K562 (cell line): ENCODE measurements around the gene SOCS2. TPM values are rescaled to one million over a fixed set of nuclear protein-coding genes. Genes with fewer than 3 reads are reported as not detected.
A peak's percentile ranks its signal among the peaks of the same experiment; 100 is the strongest.

Experiments
- ARID2 ChIP-seq: fragments of 450-650 bp; IDR thresholded peaks from 2 replicates; pipeline ENCODE4 v1.6.1; 2017; ENCODE audit warnings: antibody characterized with exemption, mild to moderate bottlenecking
- HDGF ChIP-seq: fragments of 450-650 bp; IDR thresholded peaks from 2 replicates; pipeline ENCODE4 v1.6.1; 2016
- HMG20B ChIP-seq: fragments of 250-450 bp; sonication (Bioruptor Pico); IDR thresholded peaks from 2 replicates; pipeline ENCODE4 v1.5.0; 2021; ENCODE audit warnings: mild to moderate bottlenecking
- HNRNPH1 ChIP-seq: fragments of 200-400 bp; formaldehyde crosslinking; optimal IDR thresholded peaks from 2 replicates; pipeline ENCODE3; 2017; ENCODE audit warnings: low read depth, mild to moderate bottlenecking, low read length, moderate library complexity
- MTF1 ChIP-seq: fragments of 250-450 bp; sonication (Bioruptor Pico); IDR thresholded peaks from 2 replicates; pipeline ENCODE4 v1.9.0; 2021; ENCODE audit warnings: moderate library complexity, mild to moderate bottlenecking, inconsistent platforms, borderline replicate concordance
- NEUROD1 ChIP-seq: fragments of 150-350 bp; IDR thresholded peaks from 2 replicates; pipeline ENCODE4 v1.6.1; 2014; ENCODE audit warnings: borderline replicate concordance, low read length, low read depth; ENCODE audit not compliant: partially characterized antibody
- NFXL1 ChIP-seq: fragments of 450-650 bp; formaldehyde crosslinking; IDR thresholded peaks from 2 replicates; pipeline ENCODE4 v1.4.0; 2021; ENCODE audit warnings: mild to moderate bottlenecking
- PRPF4 ChIP-seq: fragments of 200-400 bp; formaldehyde crosslinking; IDR thresholded peaks from one replicate; pipeline ENCODE4 v1.6.1; 2017; ENCODE audit warnings: low read length, low read depth, mild to moderate bottlenecking; ENCODE audit not compliant: insufficient read depth, poor library complexity, severe bottlenecking
- RBM25 ChIP-seq: fragments of 200-400 bp; formaldehyde crosslinking; IDR thresholded peaks from 2 replicates; pipeline ENCODE4 v1.6.1; 2018; ENCODE audit warnings: low read length, low read depth, moderate library complexity; ENCODE audit not compliant: severe bottlenecking
- SNIP1 ChIP-seq: fragments of 450-650 bp; IDR thresholded peaks from 2 replicates; pipeline ENCODE4 v1.7.1; 2017; ENCODE audit warnings: low read depth, mild to moderate bottlenecking
- ZNF41 ChIP-seq: fragments of 250-450 bp; sonication (Bioruptor Pico); conservative IDR thresholded peaks from 2 replicates; pipeline ENCODE4 v1.4.0; 2020; ENCODE audit warnings: mild to moderate bottlenecking
- ZNF445 ChIP-seq: fragments of 250-450 bp; sonication (Bioruptor Pico); IDR thresholded peaks from 2 replicates; pipeline ENCODE4 v1.4.0; 2020; ENCODE audit warnings: low read depth, mild to moderate bottlenecking, moderate library complexity
- ZNF79 ChIP-seq: fragments of 250-450 bp; sonication (Bioruptor Pico); IDR thresholded peaks from 2 replicates; pipeline ENCODE4 v1.4.0; 2020; ENCODE audit warnings: low read depth, mild to moderate bottlenecking, moderate library complexity
- ZNF830 ChIP-seq: fragments of 250-450 bp; sonication (Bioruptor Pico); IDR thresholded peaks from 2 replicates; pipeline ENCODE4 v1.5.0; 2021; ENCODE audit warnings: mild to moderate bottlenecking
- polyA plus RNA-seq, 8 experiments: library from polyadenylated mRNA; depleted of rRNA in 4 of 8; stranded (reverse) in 5 of 8; unstranded in 3 of 8; fragments of >200 nt; fragmentation: Nextera tagmentation in 2 of 8; fragmentation: Illumina TruSeq in 1 of 8; extraction: Ambion mirVana in 2 of 8; extraction: Trizol in 1 of 8; gene quantifications; 2 replicates each; pipeline versions ENCODE4 v1.2.1 to v1.2.3, GENCODE V29; 2011 to 2014; ENCODE audit warnings: inconsistent platforms in 1 of 8, missing spikeins in 1 of 8
- total RNA-seq, 7 experiments: library from RNA; depleted of rRNA in 6 of 7; stranded (reverse); fragments of >200 nt in 6 of 7; fragmentation: Illumina TruSeq in 2 of 7; extraction: Trizol in 2 of 7; gene quantifications; 2 replicates each; pipeline versions ENCODE4 v1.2.1 to v1.2.3, GENCODE V29; 2011 to 2021; ENCODE audit warnings: low replicate concordance in 1 of 7
- TF ChIP-seq, protein P1 (sequence below): fragments of 450-650 bp; IDR thresholded peaks from 2 replicates; pipeline ENCODE4 v1.6.1; 2018; ENCODE audit not compliant: partially characterized antibody
- TF ChIP-seq, protein P2 (sequence below): fragments of 450-650 bp; IDR thresholded peaks from 2 replicates; pipeline ENCODE4 v1.6.1; 2014; ENCODE audit warnings: low read depth, mild to moderate bottlenecking, moderate library complexity, borderline replicate concordance
- TF ChIP-seq, protein P3 (sequence below): fragments of 250-450 bp; sonication (Bioruptor Pico); IDR thresholded peaks from 2 replicates; pipeline ENCODE4 v1.4.0; 2020; ENCODE audit warnings: mild to moderate bottlenecking, moderate library complexity, borderline replicate concordance
- TF ChIP-seq, protein P4 (sequence below), 2 experiments: fragments of 200-800 bp in 1 of 2; sonication (Bioruptor generic) in 1 of 2; sonication (generic) in 1 of 2; formaldehyde crosslinking in 1 of 2; IDR thresholded peaks in 1 of 2; conservative IDR thresholded peaks in 1 of 2; 2 replicates each; pipeline versions ENCODE4 v1.5.0 to v1.6.1; 2016 to 2020; ENCODE audit warnings: missing compliant biosample characterization in 1 of 2, missing genetic modification characterization in 1 of 2, missing genetic modification reagents in 1 of 2

The SOCS2 gene
- total and polyA plus RNA-seq, 9 of the 15 experiments (the other 6 are each of a cell fraction or from before 2014, with no cell fraction given), result 37.0 to 162 (median 98.7) TPM

DNA sequence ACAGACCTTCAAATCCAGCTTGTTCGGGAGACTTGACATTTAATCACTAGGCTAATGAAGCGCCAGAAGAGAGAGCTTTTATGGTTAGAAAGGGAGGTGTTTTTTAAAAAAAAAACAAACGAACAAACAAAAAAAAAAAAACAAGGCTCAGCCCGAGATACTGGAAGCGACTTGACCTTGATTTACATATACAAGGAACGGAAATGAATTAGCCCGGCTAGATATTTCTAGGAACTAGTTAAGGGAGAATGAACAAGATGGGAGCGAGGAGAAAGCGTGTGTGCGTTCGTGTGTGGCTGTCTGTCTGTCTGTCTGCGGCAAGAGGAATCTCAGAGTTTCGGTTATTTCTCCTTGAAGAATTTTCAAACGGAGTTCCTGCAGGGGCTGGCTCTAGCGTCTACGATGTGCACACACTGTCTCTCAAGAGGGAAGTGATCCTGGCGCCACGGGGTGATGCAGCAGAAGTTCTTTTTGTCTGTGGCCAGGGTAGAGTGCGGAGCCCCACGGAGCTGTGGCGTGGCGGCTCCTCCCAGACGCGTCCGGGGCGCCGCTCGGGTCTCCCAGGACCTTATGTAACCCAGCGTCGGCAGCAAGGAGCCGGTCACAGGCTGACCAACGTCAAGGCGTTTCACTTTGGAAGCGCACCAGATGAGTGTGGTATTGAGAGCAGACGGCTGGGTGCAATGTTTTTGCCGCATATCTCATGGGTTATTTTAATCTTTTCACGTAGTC lies 18.8 kb downstream of the SOCS2 start (continued):
- TF ChIP-seq, protein P1, sequence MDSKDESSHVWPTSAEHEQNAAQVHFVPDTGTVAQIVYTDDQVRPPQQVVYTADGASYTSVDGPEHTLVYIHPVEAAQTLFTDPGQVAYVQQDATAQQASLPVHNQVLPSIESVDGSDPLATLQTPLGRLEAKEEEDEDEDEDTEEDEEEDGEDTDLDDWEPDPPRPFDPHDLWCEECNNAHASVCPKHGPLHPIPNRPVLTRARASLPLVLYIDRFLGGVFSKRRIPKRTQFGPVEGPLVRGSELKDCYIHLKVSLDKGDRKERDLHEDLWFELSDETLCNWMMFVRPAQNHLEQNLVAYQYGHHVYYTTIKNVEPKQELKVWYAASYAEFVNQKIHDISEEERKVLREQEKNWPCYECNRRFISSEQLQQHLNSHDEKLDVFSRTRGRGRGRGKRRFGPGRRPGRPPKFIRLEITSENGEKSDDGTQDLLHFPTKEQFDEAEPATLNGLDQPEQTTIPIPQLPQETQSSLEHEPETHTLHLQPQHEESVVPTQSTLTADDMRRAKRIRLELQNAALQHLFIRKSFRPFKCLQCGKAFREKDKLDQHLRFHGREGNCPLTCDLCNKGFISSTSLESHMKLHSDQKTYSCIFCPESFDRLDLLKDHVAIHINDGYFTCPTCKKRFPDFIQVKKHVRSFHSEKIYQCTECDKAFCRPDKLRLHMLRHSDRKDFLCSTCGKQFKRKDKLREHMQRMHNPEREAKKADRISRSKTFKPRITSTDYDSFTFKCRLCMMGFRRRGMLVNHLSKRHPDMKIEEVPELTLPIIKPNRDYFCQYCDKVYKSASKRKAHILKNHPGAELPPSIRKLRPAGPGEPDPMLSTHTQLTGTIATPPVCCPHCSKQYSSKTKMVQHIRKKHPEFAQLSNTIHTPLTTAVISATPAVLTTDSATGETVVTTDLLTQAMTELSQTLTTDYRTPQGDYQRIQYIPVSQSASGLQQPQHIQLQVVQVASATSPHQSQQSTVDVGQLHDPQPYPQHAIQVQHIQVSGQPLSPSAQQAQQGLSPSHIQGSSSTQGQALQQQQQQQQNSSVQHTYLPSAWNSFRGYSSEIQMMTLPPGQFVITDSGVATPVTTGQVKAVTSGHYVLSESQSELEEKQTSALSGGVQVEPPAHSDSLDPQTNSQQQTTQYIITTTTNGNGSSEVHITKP, result no peak
- TF ChIP-seq, protein P2, sequence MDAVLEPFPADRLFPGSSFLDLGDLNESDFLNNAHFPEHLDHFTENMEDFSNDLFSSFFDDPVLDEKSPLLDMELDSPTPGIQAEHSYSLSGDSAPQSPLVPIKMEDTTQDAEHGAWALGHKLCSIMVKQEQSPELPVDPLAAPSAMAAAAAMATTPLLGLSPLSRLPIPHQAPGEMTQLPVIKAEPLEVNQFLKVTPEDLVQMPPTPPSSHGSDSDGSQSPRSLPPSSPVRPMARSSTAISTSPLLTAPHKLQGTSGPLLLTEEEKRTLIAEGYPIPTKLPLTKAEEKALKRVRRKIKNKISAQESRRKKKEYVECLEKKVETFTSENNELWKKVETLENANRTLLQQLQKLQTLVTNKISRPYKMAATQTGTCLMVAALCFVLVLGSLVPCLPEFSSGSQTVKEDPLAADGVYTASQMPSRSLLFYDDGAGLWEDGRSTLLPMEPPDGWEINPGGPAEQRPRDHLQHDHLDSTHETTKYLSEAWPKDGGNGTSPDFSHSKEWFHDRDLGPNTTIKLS, result peak; percentile 73
- TF ChIP-seq HMG20B (CRISPR knock-in tag) (no peak), HNRNPH1 (no peak), NEUROD1 (peak; percentile 62), ZNF445 (no peak), ARID2 (no peak), NFXL1 (no peak), HDGF (no peak), ZNF41 (CRISPR knock-in tag) (no peak), MTF1 (CRISPR knock-in tag) (no peak), ZNF79 (CRISPR knock-in tag) (no peak), ZNF830 (CRISPR knock-in tag) (no peak), SNIP1 (no peak), RBM25 (no peak), PRPF4 (no peak)
- TF ChIP-seq, protein P3, sequence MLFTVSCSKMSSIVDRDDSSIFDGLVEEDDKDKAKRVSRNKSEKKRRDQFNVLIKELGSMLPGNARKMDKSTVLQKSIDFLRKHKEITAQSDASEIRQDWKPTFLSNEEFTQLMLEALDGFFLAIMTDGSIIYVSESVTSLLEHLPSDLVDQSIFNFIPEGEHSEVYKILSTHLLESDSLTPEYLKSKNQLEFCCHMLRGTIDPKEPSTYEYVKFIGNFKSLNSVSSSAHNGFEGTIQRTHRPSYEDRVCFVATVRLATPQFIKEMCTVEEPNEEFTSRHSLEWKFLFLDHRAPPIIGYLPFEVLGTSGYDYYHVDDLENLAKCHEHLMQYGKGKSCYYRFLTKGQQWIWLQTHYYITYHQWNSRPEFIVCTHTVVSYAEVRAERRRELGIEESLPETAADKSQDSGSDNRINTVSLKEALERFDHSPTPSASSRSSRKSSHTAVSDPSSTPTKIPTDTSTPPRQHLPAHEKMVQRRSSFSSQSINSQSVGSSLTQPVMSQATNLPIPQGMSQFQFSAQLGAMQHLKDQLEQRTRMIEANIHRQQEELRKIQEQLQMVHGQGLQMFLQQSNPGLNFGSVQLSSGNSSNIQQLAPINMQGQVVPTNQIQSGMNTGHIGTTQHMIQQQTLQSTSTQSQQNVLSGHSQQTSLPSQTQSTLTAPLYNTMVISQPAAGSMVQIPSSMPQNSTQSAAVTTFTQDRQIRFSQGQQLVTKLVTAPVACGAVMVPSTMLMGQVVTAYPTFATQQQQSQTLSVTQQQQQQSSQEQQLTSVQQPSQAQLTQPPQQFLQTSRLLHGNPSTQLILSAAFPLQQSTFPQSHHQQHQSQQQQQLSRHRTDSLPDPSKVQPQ (CRISPR knock-in tag), result no peak
- TF ChIP-seq, protein P4, sequence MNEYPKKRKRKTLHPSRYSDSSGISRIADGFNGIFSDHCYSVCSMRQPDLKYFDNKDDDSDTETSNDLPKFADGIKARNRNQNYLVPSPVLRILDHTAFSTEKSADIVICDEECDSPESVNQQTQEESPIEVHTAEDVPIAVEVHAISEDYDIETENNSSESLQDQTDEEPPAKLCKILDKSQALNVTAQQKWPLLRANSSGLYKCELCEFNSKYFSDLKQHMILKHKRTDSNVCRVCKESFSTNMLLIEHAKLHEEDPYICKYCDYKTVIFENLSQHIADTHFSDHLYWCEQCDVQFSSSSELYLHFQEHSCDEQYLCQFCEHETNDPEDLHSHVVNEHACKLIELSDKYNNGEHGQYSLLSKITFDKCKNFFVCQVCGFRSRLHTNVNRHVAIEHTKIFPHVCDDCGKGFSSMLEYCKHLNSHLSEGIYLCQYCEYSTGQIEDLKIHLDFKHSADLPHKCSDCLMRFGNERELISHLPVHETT (CRISPR knock-in tag; conservative IDR thresholded peaks at IDR 0.05 in 1 of 2, IDR thresholded peaks at IDR 0.05 in 1 of 2), result peak in 1 of 2 experiments; percentile 6; a peak in 1 of 4 replicates
